ENCODE measurements around the gene HCFC2. TPM values are rescaled to one million over a fixed set of nuclear protein-coding genes. Genes with fewer than 3 reads are reported as not detected.

The HCFC2 gene
- total and polyA plus RNA-seq, 2 of the 8 experiments (the other 6 are each of a cell fraction or from before 2014, with no cell fraction given) = 0.62 to 1.8 TPM

GRCh38 chr12:104064031-104064841 is at the start of gene HCFC2 (continued):
- TF ChIP-seq GTF2F1 (IDR thresholded peaks at IDR 0.05; ENCODE audit: borderline replicate concordance, low read depth, low read length) (no peak), E2F6 (IDR thresholded peaks at IDR 0.05) (0 out of 2 replicates have a peak, but pooled peaks have one; percentile 30), TAF1 (IDR thresholded peaks at IDR 0.05; ENCODE audit: low read depth, low read length) (no peak), TEAD4 (IDR thresholded peaks at IDR 0.05; ENCODE audit: low read depth, low read length) (no peak), GABPA (IDR thresholded peaks at IDR 0.05; ENCODE audit: borderline replicate concordance, insufficient read depth, low read length) (no peak), NRF1 (IDR thresholded peaks at IDR 0.05; ENCODE audit: low read depth, low read length) (no peak), SUZ12 (IDR thresholded peaks at IDR 0.05; ENCODE audit: low read length) (no peak), POLR2A (IDR thresholded peaks at IDR 0.05; ENCODE audit: control extremely low read depth in 1 of 2, low read depth in 2 of 2, low read length in 2 of 2) (no peak), EP300 (IDR thresholded peaks at IDR 0.05; ENCODE audit: borderline replicate concordance in 1 of 2, low read depth in 2 of 2, low read length in 2 of 2) (no peak), SIRT6 (IDR thresholded peaks at IDR 0.05; ENCODE audit: low read length) (no peak), HDAC2 (IDR thresholded peaks at IDR 0.05; ENCODE audit: borderline replicate concordance in 1 of 2, low read depth in 2 of 2, low read length in 2 of 2) (peak; percentile 68 to 98; a peak in 3 of 4 replicates), SIX5 (IDR thresholded peaks at IDR 0.05; ENCODE audit: low read depth, low read length) (no peak), NANOG (IDR thresholded peaks at IDR 0.05; ENCODE audit: insufficient read depth, low read depth, low read length, poor library complexity, severe bottlenecking) (no peak), JUN (IDR thresholded peaks at IDR 0.05; ENCODE audit: low read depth, low read length) (no peak), SP2 (IDR thresholded peaks at IDR 0.05; ENCODE audit: low read length) (no peak), ATF3 (IDR thresholded peaks at IDR 0.05; ENCODE audit: insufficient read depth, low read depth, low read length) (peak; percentile 73), MAX (IDR thresholded peaks at IDR 0.05) (peak; percentile 77; the same call in 1 of the 2 replicates), RBBP5 (IDR thresholded peaks at IDR 0.05; ENCODE audit: borderline replicate concordance, low read depth, low read length) (peak; percentile 84; the same call in 1 of the 2 replicates), CBX8 (IDR thresholded peaks at IDR 0.05; ENCODE audit: borderline replicate concordance, low read depth, low read length) (no peak), KDM4A (IDR thresholded peaks at IDR 0.05; ENCODE audit: low read depth, low read length, severe bottlenecking) (peak; percentile 79), EZH2 (IDR thresholded peaks at IDR 0.05; ENCODE audit: low read depth, low read length, severe bottlenecking) (no peak), MAFK (IDR thresholded peaks at IDR 0.05; ENCODE audit: low read depth, low read length) (no peak)

All from H1 (cell line).